Large intestine (tissue), 3 donors: Measurements from ENCODE around the gene FBN1. TPM values are rescaled to one million over a fixed set of nuclear protein-coding genes. Genes with fewer than 3 reads are reported as not detected.

Source experiments
- DNase-seq, 2 donors: peaks; one replicate each; pipeline versions ENCODE4 v3.0.0 to v3.0.0-alpha.2; 2013
- H3K27ac ChIP-seq: one replicate; pipeline ENCODE4 v1.5.1; 2013; ENCODE audit warnings: low read length
- H3K27me3 ChIP-seq: 2 replicates; pipeline ENCODE4 v1.6.1; 2013; ENCODE audit warnings: low read length; ENCODE audit not compliant: control insufficient read depth, insufficient read depth
- H3K36me3 ChIP-seq: 2 replicates; pipeline ENCODE4 v1.6.1; 2013; ENCODE audit warnings: low read length; ENCODE audit not compliant: control insufficient read depth, insufficient read depth
- H3K4me1 ChIP-seq: one replicate; pipeline ENCODE4 v1.6.1; 2013; ENCODE audit warnings: low read length; ENCODE audit not compliant: control insufficient read depth, insufficient read depth
- H3K4me3 ChIP-seq: one replicate; pipeline ENCODE4 v1.5.1; 2013; ENCODE audit warnings: low read length
- H3K9me3 ChIP-seq: one replicate; pipeline ENCODE4 v1.6.1; 2013; ENCODE audit warnings: mild to moderate bottlenecking, low read depth, low read length, moderate library complexity; ENCODE audit not compliant: control insufficient read depth
- WGBS: methylation state at CpG from one replicate; pipeline ENCODE4 v1.1.5; 2013; ENCODE audit warnings: low lambda C conversion rate; ENCODE audit not compliant: insufficient coverage; 5-methylcytosine and 5-hydroxymethylcytosine counted together
- polyA plus RNA-seq: library from polyadenylated mRNA; unstranded; fragments of 120-200 nt; gene quantifications from one replicate; pipeline ENCODE4 v1.2.1, GENCODE V29; 2013

Gene FBN1
- polyA plus RNA-seq, 1 donor = 49.6 TPM

DNA sequence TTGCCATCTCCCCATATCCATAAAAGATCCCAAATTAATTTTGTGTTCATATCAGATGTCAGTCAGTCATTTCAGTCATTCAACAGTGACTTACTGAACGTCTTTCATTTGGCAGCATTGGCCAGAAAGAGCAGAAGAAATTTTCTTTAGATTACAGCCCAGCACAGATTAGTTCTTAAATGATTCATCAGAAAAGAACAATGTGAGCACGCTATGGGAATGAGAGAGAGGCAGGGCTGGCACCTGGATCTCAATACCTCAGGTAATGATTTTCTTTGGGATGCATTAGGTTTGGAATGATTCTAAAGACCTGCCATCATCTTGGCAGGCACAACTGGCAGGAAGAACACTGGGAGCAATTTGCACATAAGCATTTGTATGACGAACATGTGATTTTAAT lies 41.6 kb downstream of the FBN1 start:
- no peaks in the 10 kb centered on the region for H3K9me3 ChIP-seq
- H3K4me1 ChIP-seq = no peaks in the 10 kb centered on the region
- no peak for DNase-seq
- H3K36me3 ChIP-seq = no peaks in the 10 kb centered on the region
- H3K4me3 ChIP-seq = no peak overlapping the region
- WGBS = no CpG with 5 or more reads among the region's 3 CpGs
- no peak overlapping the region for H3K27ac ChIP-seq
- no peaks in the 10 kb centered on the region for H3K27me3 ChIP-seq

GRCh38 chr15:48603123-48603500 lies 42.4 kb downstream of the FBN1 start:
- DNase-seq = no peak
- H3K27me3 ChIP-seq = no peaks in the 10 kb centered on the region
- no peaks in the 10 kb centered on the region for H3K4me1 ChIP-seq
- H3K9me3 ChIP-seq = no peaks in the 10 kb centered on the region
- no peak overlapping the region for H3K27ac ChIP-seq
- H3K36me3 ChIP-seq = no peaks in the 10 kb centered on the region
- no peak overlapping the region for H3K4me3 ChIP-seq
- no CpG with 5 or more reads among the region's 6 CpGs for WGBS

- H3K9me3 ChIP-seq = no peaks in the 10 kb centered on the region
- no peaks in the 10 kb centered on the region for H3K27me3 ChIP-seq
- DNase-seq = peak; percentile 5 to 9
- no peak overlapping the region for H3K27ac ChIP-seq
- H3K4me3 ChIP-seq = no peak overlapping the region
- H3K4me1 ChIP-seq = no peaks in the 10 kb centered on the region
- H3K36me3 ChIP-seq = no peaks in the 10 kb centered on the region
- 92% methylated on average over 2 of the region's 4 CpGs for WGBS
Observed at GRCh38 chr15:48602358-48603122, 43.0 kb downstream of the FBN1 start.

GRCh38 chr15:48601095-48601494 lies 44.4 kb downstream of the FBN1 start:
- H3K36me3 ChIP-seq = no peaks in the 10 kb centered on the region
- H3K4me3 ChIP-seq = no peak overlapping the region
- DNase-seq = no peak
- H3K9me3 ChIP-seq = no peaks in the 10 kb centered on the region
- no peak overlapping the region for H3K27ac ChIP-seq
- no CpG with 5 or more reads among the region's 4 CpGs for WGBS
- H3K4me1 ChIP-seq = no peaks in the 10 kb centered on the region
- H3K27me3 ChIP-seq = no peaks in the 10 kb centered on the region

DNA sequence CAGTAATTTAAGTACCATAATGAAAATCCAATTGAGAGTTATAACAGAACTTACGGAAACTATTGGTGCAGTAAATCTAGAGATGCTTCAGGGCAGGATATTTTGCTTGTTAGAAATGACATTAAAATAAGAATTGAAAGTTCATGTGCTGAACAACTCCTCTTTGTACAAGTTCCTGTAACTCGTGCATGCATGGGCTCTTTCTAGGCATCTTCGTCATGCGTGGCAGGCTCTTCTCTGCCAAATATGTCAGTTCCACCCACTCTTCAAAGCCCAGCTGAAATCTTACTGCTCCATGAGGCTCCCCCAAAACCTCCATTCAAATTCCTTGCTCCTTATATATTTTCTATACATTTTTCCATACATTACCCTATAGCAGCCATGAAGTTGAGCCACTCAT lies 48.7 kb downstream of the FBN1 start:
- Histone ChIP-seq H3K27me3 (no peaks in the 10 kb centered on the region), H3K9me3 (no peaks in the 10 kb centered on the region), H3K4me1 (no peaks in the 10 kb centered on the region), H3K27ac (no peak overlapping the region), H3K36me3 (no peaks in the 10 kb centered on the region), H3K4me3 (no peak overlapping the region)
- 83% methylated on average over 1 of the region's 4 CpGs for WGBS
- DNase-seq = no peak

DNA sequence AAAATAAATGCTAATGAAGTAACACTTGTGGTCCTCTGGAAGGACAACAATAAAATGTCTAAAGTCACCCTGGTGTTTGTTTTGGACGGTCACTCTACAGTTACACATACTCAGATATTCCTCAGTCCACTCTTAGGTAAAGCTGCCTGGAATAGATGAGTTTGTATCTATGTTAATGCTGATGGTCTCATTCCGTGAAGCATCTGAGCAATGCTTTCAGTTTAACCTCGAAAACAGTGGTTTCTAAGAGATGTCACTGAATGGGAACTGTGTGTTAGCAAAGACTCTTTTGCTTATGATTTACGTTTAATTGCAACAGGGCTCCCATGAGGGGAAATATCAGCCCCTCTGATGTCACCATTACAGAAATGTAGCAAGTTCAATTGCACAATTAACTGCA lies 49.1 kb downstream of the FBN1 start:
- no peaks in the 10 kb centered on the region for H3K4me1 ChIP-seq
- no peaks in the 10 kb centered on the region for H3K27me3 ChIP-seq
- no peaks in the 10 kb centered on the region for H3K36me3 ChIP-seq
- WGBS = no CpG with 5 or more reads among the region's 4 CpGs
- no peak overlapping the region for H3K4me3 ChIP-seq
- no peaks in the 10 kb centered on the region for H3K9me3 ChIP-seq
- no peak overlapping the region for H3K27ac ChIP-seq
- DNase-seq = no peak

DNA sequence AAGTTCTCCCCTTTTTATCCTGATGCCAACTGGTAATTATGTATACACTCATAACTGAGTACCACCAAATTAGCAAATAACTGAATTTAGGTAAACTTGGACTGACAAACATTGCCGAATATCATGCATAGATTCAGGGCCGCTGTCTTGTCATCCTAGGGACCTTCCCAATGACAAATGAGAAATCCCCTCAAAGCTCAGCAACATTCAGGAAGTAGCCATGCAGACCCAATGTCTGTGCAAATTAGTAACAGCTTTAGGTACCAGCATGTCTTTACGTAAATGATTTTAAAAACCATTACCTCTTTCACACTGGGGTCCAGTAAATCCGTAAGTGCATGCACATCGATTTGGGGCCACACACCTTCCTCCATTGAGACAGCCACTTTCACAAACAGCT lies 49.5 kb downstream of the FBN1 start:
- Histone ChIP-seq H3K27ac (no peak overlapping the region), H3K4me3 (no peak overlapping the region), H3K4me1 (no peaks in the 10 kb centered on the region), H3K36me3 (no peaks in the 10 kb centered on the region), H3K9me3 (no peaks in the 10 kb centered on the region), H3K27me3 (no peaks in the 10 kb centered on the region)
- WGBS = 100% methylated on average over 2 of the region's 5 CpGs
- DNase-seq = no peak

GRCh38 chr15:48592933-48593332 lies 52.6 kb downstream of the FBN1 start:
- DNase-seq = no peak
- H3K9me3 ChIP-seq = no peaks in the 10 kb centered on the region
- H3K4me1 ChIP-seq = no peaks in the 10 kb centered on the region
- no peak overlapping the region for H3K27ac ChIP-seq
- H3K4me3 ChIP-seq = no peak overlapping the region
- WGBS = no CpG with 5 or more reads among the region's 1 CpG
- no peaks in the 10 kb centered on the region for H3K36me3 ChIP-seq
- no peaks in the 10 kb centered on the region for H3K27me3 ChIP-seq

DNA sequence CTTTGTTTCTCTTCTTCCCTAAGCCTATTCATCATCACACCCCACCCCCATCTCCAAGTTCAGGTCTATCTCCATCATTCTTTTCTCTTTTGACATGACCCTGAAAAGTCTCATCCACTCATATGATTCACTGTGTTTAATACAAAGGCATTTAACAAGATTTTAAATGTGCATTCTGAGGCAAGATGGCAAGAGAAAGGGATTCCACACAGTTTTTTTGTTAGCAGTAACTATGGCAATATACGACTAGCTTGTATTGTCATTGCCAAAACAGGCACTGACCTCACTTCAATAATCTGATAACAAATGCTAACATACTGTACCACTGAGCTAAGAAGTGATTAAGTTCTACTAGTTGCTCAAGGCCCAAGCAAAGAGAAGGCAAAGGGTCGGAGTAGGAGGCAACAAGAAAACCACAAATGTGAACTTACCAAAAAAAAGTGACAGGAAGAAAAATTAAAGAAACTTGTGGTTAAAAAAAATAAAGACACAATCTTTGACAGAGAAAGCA lies 53.2 kb downstream of the FBN1 start:
- Histone ChIP-seq H3K27me3 (no peaks in the 10 kb centered on the region), H3K27ac (no peak overlapping the region), H3K36me3 (no peaks in the 10 kb centered on the region), H3K4me1 (no peaks in the 10 kb centered on the region), H3K4me3 (no peak overlapping the region), H3K9me3 (no peaks in the 10 kb centered on the region)
- 82% methylated on average over 1 of the region's 2 CpGs for WGBS
- DNase-seq = no peak

DNA sequence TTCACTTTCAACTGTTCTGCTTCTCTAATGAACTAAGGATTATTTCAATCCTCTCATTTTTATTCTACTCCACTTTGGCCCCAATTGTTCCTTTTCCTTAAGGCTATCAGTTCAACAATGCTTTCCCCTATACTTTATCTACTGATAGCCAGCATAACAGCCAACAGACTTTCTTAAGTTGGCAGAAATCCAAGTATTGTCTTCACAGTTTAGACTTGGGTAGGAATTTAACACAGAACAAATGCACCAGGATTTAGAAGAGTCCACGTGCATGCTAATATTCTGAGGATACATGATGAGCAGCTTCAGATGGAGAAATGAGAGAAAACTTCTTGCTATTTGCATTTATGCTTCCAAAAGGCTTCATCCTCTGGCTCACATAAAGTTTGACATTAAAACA lies 54.8 kb downstream of the FBN1 start:
- no peak for DNase-seq
- Histone ChIP-seq H3K9me3 (no peaks in the 10 kb centered on the region), H3K27ac (no peak overlapping the region), H3K4me1 (no peaks in the 10 kb centered on the region), H3K4me3 (no peak overlapping the region), H3K27me3 (no peaks in the 10 kb centered on the region), H3K36me3 (no peaks in the 10 kb centered on the region)
- WGBS = no CpG with 5 or more reads among the region's 1 CpG
